Thyroid gland (tissue), 4 donors: ENCODE data around the gene PCDH1.

Experiments used
- CTCF ChIP-seq, 6 experiments: fragments of 200-600 bp in 3 of 6; fragments of 450-650 bp in 3 of 6; sonication (generic) in 3 of 6; IDR thresholded peaks; one replicate each; pipeline ENCODE4 v1.5.1; 2016 to 2019; ENCODE audit warnings: antibody characterized with exemption in 6 of 6, mild to moderate bottlenecking in 2 of 6, inconsistent platforms in 1 of 6, moderate library complexity in 1 of 6
- POLR2A ChIP-seq, 2 donors: fragments of 450-650 bp; IDR thresholded peaks; one replicate each; pipeline ENCODE4 v1.6.1; 2017; ENCODE audit warnings: antibody characterized with exemption in 2 of 2, mild to moderate bottlenecking in 2 of 2, moderate library complexity in 1 of 2

DNA sequence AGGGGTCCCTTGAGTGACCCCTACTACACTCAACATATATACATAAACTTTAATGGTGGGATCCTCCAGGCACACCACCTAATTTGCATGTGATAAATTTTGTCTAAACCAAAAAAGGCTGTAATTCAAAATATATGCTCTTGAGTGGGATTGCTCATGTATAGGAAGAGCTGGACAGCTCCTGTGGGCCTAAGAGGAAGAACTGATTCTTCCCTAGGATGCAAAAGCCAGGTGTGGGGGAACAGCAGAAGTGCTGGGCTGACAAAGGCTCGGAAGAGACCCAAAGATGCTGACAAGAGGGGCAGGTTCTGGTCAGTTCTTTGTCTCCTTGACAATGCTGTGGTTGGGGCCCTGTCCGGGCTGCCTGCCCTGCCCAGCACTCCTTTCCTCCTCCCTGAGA, 43.9 kb downstream of the PCDH1 start:
- no peak for TF ChIP-seq CTCF (IDR thresholded peaks at IDR 0.05)
- no peak for TF ChIP-seq POLR2A (IDR thresholded peaks at IDR 0.05)
